HG02642 (cell line): ENCODE measurements around the gene ZNF516.
"Not testable (repeated sequence)": the region's sequence is repeated elsewhere in the genome, so short reads cannot be mapped to it uniquely, and the experiment has no call there.

Source experiments
- ATAC-seq: cut with Tn5 transposase; IDR thresholded peaks from one replicate; pipeline ENCODE4 v1.9.1; 2021; ENCODE audit warnings: mild to moderate bottlenecking; ENCODE audit not compliant: unreplicated experiment, poor library complexity

The ZNF516 gene

GRCh38 chr18:76474824-76475223 is 20.2 kb downstream of the ZNF516 start:
- ATAC-seq, result no peak

- not testable (repeated sequence) for ATAC-seq
Observed at GRCh38 chr18:76473521-76473920, 21.5 kb downstream of the ZNF516 start.

GRCh38 chr18:76472829-76473228 is 22.2 kb downstream of the ZNF516 start:
- no peak for ATAC-seq

- ATAC-seq, result no peak
Observed at GRCh38 chr18:76471593-76471992, 23.4 kb downstream of the ZNF516 start.

- ATAC-seq, result no peak
Observed at GRCh38 chr18:76468345-76469304, 26.4 kb downstream of the ZNF516 start.

GRCh38 chr18:76467371-76468190 is 27.5 kb downstream of the ZNF516 start:
- ATAC-seq, result no peak

GRCh38 chr18:76466410-76466991 is 28.5 kb downstream of the ZNF516 start:
- ATAC-seq, result no peak

- no peak for ATAC-seq
Observed at GRCh38 chr18:76465630-76466409, 29.2 kb downstream of the ZNF516 start.

- ATAC-seq, result no peak
Observed at GRCh38 chr18:76464281-76465259, 30.5 kb downstream of the ZNF516 start.

- no peak for ATAC-seq
Observed at GRCh38 chr18:76463872-76464271, 31.2 kb downstream of the ZNF516 start.

- ATAC-seq, result no peak
Observed at GRCh38 chr18:76463358-76463757, 31.7 kb downstream of the ZNF516 start.

GRCh38 chr18:76462326-76462694 is 32.7 kb downstream of the ZNF516 start:
- ATAC-seq, result no peak

- ATAC-seq, result no peak
Observed at GRCh38 chr18:76461692-76462325, 33.2 kb downstream of the ZNF516 start.

GRCh38 chr18:76461148-76461547 is 33.9 kb downstream of the ZNF516 start:
- ATAC-seq, result no peak

GRCh38 chr18:76460482-76460881 is 34.6 kb downstream of the ZNF516 start:
- ATAC-seq, result no peak

GRCh38 chr18:76459687-76460350 is 35.2 kb downstream of the ZNF516 start:
- no peak for ATAC-seq

- no peak for ATAC-seq
Observed at GRCh38 chr18:76459312-76459686, 35.7 kb downstream of the ZNF516 start.
